K562 (cell line): Measurements from ENCODE around the gene EXOC6. TPM values are rescaled to one million over a fixed set of nuclear protein-coding genes. Genes with fewer than 3 reads are reported as not detected.

ENCODE experiments used
- ARID3B ChIP-seq: fragments of 250-450 bp; sonication (Bioruptor Pico); IDR thresholded peaks from 2 replicates; pipeline ENCODE4 v1.4.0; 2020; ENCODE audit warnings: borderline replicate concordance
- CBFA2T2 ChIP-seq: fragments of 450-650 bp; conservative IDR thresholded peaks from 2 replicates; pipeline ENCODE4 v1.6.1; 2017; ENCODE audit warnings: mild to moderate bottlenecking
- CHCHD3 ChIP-seq: fragments of 250-450 bp; sonication (Bioruptor Pico); IDR thresholded peaks from 2 replicates; pipeline ENCODE4 v2.1.2; 2022; ENCODE audit warnings: mild to moderate bottlenecking
- DPF2 ChIP-seq: fragments of 450-650 bp; IDR thresholded peaks from 2 replicates; pipeline ENCODE4 v1.6.1; 2016
- GABPA ChIP-seq: fragments of 200-800 bp; sonication (Bioruptor generic); conservative IDR thresholded peaks from 2 replicates; pipeline ENCODE4 v1.6.1; 2016; ENCODE audit warnings: low read depth, missing genetic modification characterization, missing compliant biosample characterization
- HES1 ChIP-seq: fragments of 450-650 bp; IDR thresholded peaks from 2 replicates; pipeline ENCODE4 v1.6.1; 2016; ENCODE audit warnings: low read depth, mild to moderate bottlenecking, moderate library complexity
- HMGN3 ChIP-seq: IDR thresholded peaks from 2 replicates; pipeline ENCODE4 v1.6.1; 2011; ENCODE audit warnings: borderline replicate concordance, low read depth, mild to moderate bottlenecking, mixed read lengths, low read length; ENCODE audit not compliant: insufficient read length; ENCODE audit errors: extremely low read depth
- MLLT1 ChIP-seq, 2 experiments: fragments of 450-650 bp; IDR thresholded peaks; 2 replicates each; pipeline ENCODE4 v1.6.1; 2016
- PBX2 ChIP-seq, 2 experiments: IDR thresholded peaks in 1 of 2; conservative IDR thresholded peaks in 1 of 2; 2 replicates each; pipeline ENCODE4 v1.6.1; 2016; ENCODE audit warnings: low read depth in 2 of 2, mild to moderate bottlenecking in 1 of 2, missing compliant biosample characterization in 1 of 2, missing genetic modification characterization in 1 of 2, moderate library complexity in 1 of 2
- PPARD ChIP-seq: fragments of 250-450 bp; sonication (Bioruptor Pico); IDR thresholded peaks from 2 replicates; pipeline ENCODE4 v1.8.0; 2022; ENCODE audit warnings: inconsistent platforms, mild to moderate bottlenecking, moderate library complexity
- RAD51 ChIP-seq: fragments of 450-650 bp; IDR thresholded peaks from 2 replicates; pipeline ENCODE4 v1.7.1; 2016; ENCODE audit warnings: low read depth, mild to moderate bottlenecking, borderline replicate concordance
- USF1 ChIP-seq: sonication (generic); formaldehyde crosslinking; IDR thresholded peaks from 2 replicates; pipeline ENCODE4 v1.9.0; 2022; ENCODE audit warnings: mild to moderate bottlenecking, missing genetic modification reagents
- USF2 ChIP-seq: sonication (generic); formaldehyde crosslinking; IDR thresholded peaks from 2 replicates; pipeline ENCODE4 v1.5.0; 2020; ENCODE audit warnings: missing genetic modification reagents
- XRCC3 ChIP-seq: fragments of 450-650 bp; IDR thresholded peaks from 2 replicates; pipeline ENCODE4 v1.6.1; 2017; ENCODE audit warnings: mild to moderate bottlenecking, moderate library complexity
- ZBTB33 ChIP-seq: sonication (generic); formaldehyde crosslinking; IDR thresholded peaks from 2 replicates; pipeline ENCODE4 v1.8.1; 2023; ENCODE audit warnings: mild to moderate bottlenecking, missing genetic modification reagents
- ZFP1 ChIP-seq: fragments of 450-650 bp; formaldehyde crosslinking; IDR thresholded peaks from 2 replicates; pipeline ENCODE4 v1.4.0; 2020; ENCODE audit warnings: mild to moderate bottlenecking, mixed read lengths
- ZNF224 ChIP-seq: sonication (generic); formaldehyde crosslinking; IDR thresholded peaks from 2 replicates; pipeline ENCODE4 v1.8.0; 2022; ENCODE audit warnings: mild to moderate bottlenecking, missing genetic modification reagents
- polyA plus RNA-seq, 8 experiments: library from polyadenylated mRNA; depleted of rRNA in 4 of 8; stranded (reverse) in 5 of 8; unstranded in 3 of 8; fragments of >200 nt; fragmentation: Nextera tagmentation in 2 of 8; fragmentation: Illumina TruSeq in 1 of 8; extraction: Ambion mirVana in 2 of 8; extraction: Trizol in 1 of 8; gene quantifications; 2 replicates each; pipeline versions ENCODE4 v1.2.1 to v1.2.3, GENCODE V29; 2011 to 2014; ENCODE audit warnings: inconsistent platforms in 1 of 8, missing spikeins in 1 of 8
- total RNA-seq, 7 experiments: library from RNA; depleted of rRNA in 6 of 7; stranded (reverse); fragments of >200 nt in 6 of 7; fragmentation: Illumina TruSeq in 2 of 7; extraction: Trizol in 2 of 7; gene quantifications; 2 replicates each; pipeline versions ENCODE4 v1.2.1 to v1.2.3, GENCODE V29; 2011 to 2021; ENCODE audit warnings: low replicate concordance in 1 of 7

The EXOC6 gene
- total and polyA plus RNA-seq, 9 of the 15 experiments (the other 6 are each of a cell fraction or from before 2014, with no cell fraction given) = 13.9 to 42.8 (median 24.9) TPM

GRCh38 chr10:92832998-92833650 is 15.2 kb upstream of the EXOC6 start (continued):
- TF ChIP-seq CBFA2T2 (0 out of 2 replicates have a peak, but pooled peaks have one; percentile 9), CHCHD3 (CRISPR knock-in tag) (no peak), PBX2 (CRISPR knock-in tag; IDR thresholded peaks at IDR 0.05; ENCODE audit: low read depth) (no peak), PBX2 (tag; conservative IDR thresholded peaks at IDR 0.05; ENCODE audit: low read depth) (no peak), USF1 (peak; percentile 50; the same call in 1 of the 2 replicates), ZFP1 (no peak), ZBTB33 (CRISPR knock-in tag) (no peak), GABPA (tag) (no peak), DPF2 (peak; percentile 10; the same call in 1 of the 2 replicates), ZNF224 (CRISPR knock-in tag) (no peak), HES1 (no peak), ARID3B (CRISPR knock-in tag) (no peak), XRCC3 (no peak), USF2 (CRISPR knock-in tag) (peak; percentile 52), RAD51 (peak; percentile 30; the same call in 1 of the 2 replicates), MLLT1 (IDR thresholded peaks at IDR 0.05) (no peak), PPARD (CRISPR knock-in tag) (no peak), HMGN3 (no peak)
